Endodermal cell (in vitro differentiated cells): Measurements from ENCODE around the gene ANKFN1. TPM values are rescaled to one million over a fixed set of nuclear protein-coding genes. Genes with fewer than 3 reads are reported as not detected.

Source experiments
- DNase-seq: peaks from one replicate; pipeline ENCODE4 v3.0.0-alpha.2; 2017
- H3K27ac ChIP-seq: 2 replicates; pipeline ENCODE4 v1.5.1; 2013; ENCODE audit warnings: mild to moderate bottlenecking, low read depth, low read length, moderate library complexity
- H3K27me3 ChIP-seq: 2 replicates; pipeline ENCODE4 v1.6.1; 2013; ENCODE audit warnings: mild to moderate bottlenecking, low read length, moderate library complexity; ENCODE audit not compliant: insufficient read depth, control insufficient read depth, poor library complexity, severe bottlenecking
- H3K36me3 ChIP-seq: 2 replicates; pipeline ENCODE4 v1.7.0; 2013; ENCODE audit warnings: mild to moderate bottlenecking, low read length, moderate library complexity; ENCODE audit not compliant: control insufficient read depth, insufficient read depth
- H3K4me1 ChIP-seq: one replicate; pipeline ENCODE4 v1.7.0; 2013; ENCODE audit warnings: low read length; ENCODE audit not compliant: control insufficient read depth, insufficient read depth
- H3K4me3 ChIP-seq: 2 replicates; pipeline ENCODE4 v1.5.1; 2013; ENCODE audit warnings: mild to moderate bottlenecking, low read length, moderate library complexity
- H3K9ac ChIP-seq: 2 replicates; pipeline ENCODE4 v1.6.1; 2013; ENCODE audit warnings: mild to moderate bottlenecking, low read length, moderate library complexity; ENCODE audit not compliant: poor library complexity, severe bottlenecking; ENCODE audit errors: extremely low read depth
- H3K9me3 ChIP-seq: 2 replicates; pipeline ENCODE4 v1.6.1; 2013; ENCODE audit warnings: mild to moderate bottlenecking, low read length, moderate library complexity; ENCODE audit not compliant: control insufficient read depth
- H3K27ac Mint-ChIP-seq: 2 replicates; pipeline ENCODE4 v1.8.0; 2020; ENCODE audit warnings: mixed read lengths
- H3K27me3 Mint-ChIP-seq: 2 replicates; pipeline ENCODE4 v1.8.0; 2021; ENCODE audit warnings: mild to moderate bottlenecking, mixed read lengths; ENCODE audit not compliant: insufficient read depth
- H3K36me3 Mint-ChIP-seq: 2 replicates; pipeline ENCODE4 v1.8.0; 2020; ENCODE audit warnings: low read depth, mixed read lengths
- H3K4me1 Mint-ChIP-seq: 2 replicates; pipeline ENCODE4 v1.8.0; 2020; ENCODE audit warnings: mixed read lengths
- H3K4me3 Mint-ChIP-seq: 2 replicates; pipeline ENCODE4 v1.8.0; 2020; ENCODE audit warnings: mild to moderate bottlenecking, moderate library complexity, mixed read lengths
- H3K9me3 Mint-ChIP-seq: 2 replicates; pipeline ENCODE4 v1.8.0; 2020; ENCODE audit warnings: mild to moderate bottlenecking, mixed read lengths
- CTCF ChIP-seq: fragments of 200-600 bp; sonication (generic); conservative IDR thresholded peaks from 2 replicates; pipeline ENCODE4 v1.5.0; 2021; ENCODE audit warnings: antibody characterized with exemption, mild to moderate bottlenecking
- WGBS, 2 experiments: methylation state at CpG; one replicate each; pipeline versions ENCODE4 v1.1.5 to v1.1.7; 2013; ENCODE audit warnings: missing lambda C conversion rate in 2 of 2, mixed read lengths in 1 of 2; ENCODE audit not compliant: insufficient coverage in 1 of 2, insufficient read length in 1 of 2; 5-methylcytosine and 5-hydroxymethylcytosine counted together
- total RNA-seq, 2 donors: library from RNA; stranded (reverse); fragmentation: NEBNext Ultra II Directional in 1 of 2; extraction: Animal tissue kit (Norgen Biotek cat#: 25700) in 1 of 2; gene quantifications; 2 replicates in 1 of 2; 3 replicates in 1 of 2; pipeline ENCODE4 v1.2.1, GENCODE V29; 2021

ANKFN1 gene
- total RNA-seq, 2 donors from 2014 or later: not detected

DNA sequence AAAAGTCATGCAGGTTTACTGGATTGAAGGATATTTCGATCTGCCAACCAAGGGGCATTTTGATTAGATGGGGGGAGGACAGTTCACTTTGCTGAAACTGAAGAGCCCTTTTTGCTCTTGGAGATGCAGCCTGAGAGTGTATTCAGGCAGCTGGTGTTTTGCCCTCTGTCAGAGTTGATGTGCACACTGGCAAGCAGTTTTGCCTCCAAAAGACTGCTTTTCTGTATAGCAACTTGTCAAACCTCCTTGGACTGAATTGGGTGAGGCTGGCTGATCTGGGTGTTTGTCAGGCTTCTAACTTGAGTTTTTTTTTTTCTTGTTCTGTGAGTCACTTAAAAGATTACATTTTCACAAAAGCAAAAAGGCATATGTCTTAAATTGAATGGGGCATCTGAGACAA, 22.6 kb upstream of the ANKFN1 start:
- Mint-ChIP-seq H3K4me1 (peaks cover 11% of the 10 kb centered on the region), H3K27ac (no peak overlapping the region), H3K4me3 (no peak overlapping the region), H3K36me3 (no peaks in the 10 kb centered on the region), H3K27me3 (no peaks in the 10 kb centered on the region), H3K9me3 (no peaks in the 10 kb centered on the region)
- 85 to 86% methylated on average over 1 of the region's 1 CpG for WGBS, 2 experiments
- Histone ChIP-seq H3K9ac (no peak overlapping the region), H3K27me3 (no peaks in the 10 kb centered on the region), H3K36me3 (no peaks in the 10 kb centered on the region), H3K4me3 (no peak overlapping the region), H3K4me1 (no peaks in the 10 kb centered on the region), H3K27ac (no peak overlapping the region), H3K9me3 (no peaks in the 10 kb centered on the region)
- no peak for DNase-seq
- TF ChIP-seq CTCF: no peak

DNA sequence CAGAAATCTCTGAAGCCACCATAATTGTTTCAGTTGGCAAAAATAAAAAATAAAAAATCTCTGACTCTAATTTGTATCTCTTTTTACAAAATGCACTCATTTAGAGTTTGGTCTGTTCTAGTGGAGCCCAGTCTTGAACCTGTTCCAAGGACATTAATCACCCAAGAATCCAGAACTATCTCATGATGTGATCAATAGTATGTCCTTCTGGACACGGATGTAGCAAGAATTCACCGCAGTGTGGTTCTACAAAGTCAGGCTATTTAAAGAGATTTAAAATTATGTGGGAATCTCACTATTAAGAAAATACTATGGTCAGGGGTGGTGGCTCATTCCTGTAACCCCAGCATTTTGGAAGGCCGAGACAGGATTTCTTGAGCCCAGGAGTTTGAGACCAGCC, 21.8 kb upstream of the ANKFN1 start:
- WGBS, 2 experiments: 93 to 100% methylated on average over 1 to 3 of the region's 3 CpGs
- DNase-seq: no peak
- no peak for TF ChIP-seq CTCF
- Mint-ChIP-seq H3K9me3 (no peaks in the 10 kb centered on the region), H3K4me1 (peaks cover 11% of the 10 kb centered on the region), H3K27me3 (no peaks in the 10 kb centered on the region), H3K27ac (no peak overlapping the region), H3K36me3 (no peaks in the 10 kb centered on the region), H3K4me3 (no peak overlapping the region)
- Histone ChIP-seq H3K27ac (no peak overlapping the region), H3K4me3 (no peak overlapping the region), H3K4me1 (no peaks in the 10 kb centered on the region), H3K9ac (no peak overlapping the region), H3K27me3 (no peaks in the 10 kb centered on the region), H3K9me3 (no peaks in the 10 kb centered on the region), H3K36me3 (no peaks in the 10 kb centered on the region)

GRCh38 chr17:56136301-56136700, 17.0 kb upstream of the ANKFN1 start:
- Mint-ChIP-seq H3K27me3 (no peaks in the 10 kb centered on the region), H3K27ac (no peak overlapping the region), H3K4me3 (no peak overlapping the region), H3K9me3 (no peaks in the 10 kb centered on the region), H3K36me3 (no peaks in the 10 kb centered on the region), H3K4me1 (no peaks in the 10 kb centered on the region)
- WGBS, 2 experiments: 88 to 100% methylated on average over 1 of the region's 1 CpG
- H3K4me3 ChIP-seq: no peak overlapping the region
- H3K9me3 ChIP-seq: no peaks in the 10 kb centered on the region
- H3K36me3 ChIP-seq: no peaks in the 10 kb centered on the region
- H3K9ac ChIP-seq: no peak overlapping the region
- H3K4me1 ChIP-seq: no peaks in the 10 kb centered on the region
- no peak for TF ChIP-seq CTCF
- no peak overlapping the region for H3K27ac ChIP-seq
- H3K27me3 ChIP-seq: no peaks in the 10 kb centered on the region
- no peak for DNase-seq
